ENCODE data around the gene TTC39B. TPM values are rescaled to one million over a fixed set of nuclear protein-coding genes. Genes with fewer than 3 reads are reported as not detected.
"Not testable (repeated sequence)": the region's sequence is repeated elsewhere in the genome, so short reads cannot be mapped to it uniquely, and the experiment has no call there.

TTC39B gene
- total RNA-seq, 1 donor from 2014 or later, result 4.1 TPM

- Mint-ChIP-seq H3K4me3 (no peak overlapping the region), H3K9me3 (peaks cover 23% of the 10 kb centered on the region), H3K36me3 (peaks cover 2% of the 10 kb centered on the region), H3K27ac (no peak overlapping the region), H3K27me3 (ENCODE audit: insufficient read depth, low read depth) (peaks cover 2% of the 10 kb centered on the region), H3K4me1 (no peaks in the 10 kb centered on the region)
- TF ChIP-seq EZH2phosphoT487 (IDR thresholded peaks at IDR 0.05) (no peak), EZH2 (IDR thresholded peaks at IDR 0.05) (no peak)
- TF ChIP-seq, protein P1, sequence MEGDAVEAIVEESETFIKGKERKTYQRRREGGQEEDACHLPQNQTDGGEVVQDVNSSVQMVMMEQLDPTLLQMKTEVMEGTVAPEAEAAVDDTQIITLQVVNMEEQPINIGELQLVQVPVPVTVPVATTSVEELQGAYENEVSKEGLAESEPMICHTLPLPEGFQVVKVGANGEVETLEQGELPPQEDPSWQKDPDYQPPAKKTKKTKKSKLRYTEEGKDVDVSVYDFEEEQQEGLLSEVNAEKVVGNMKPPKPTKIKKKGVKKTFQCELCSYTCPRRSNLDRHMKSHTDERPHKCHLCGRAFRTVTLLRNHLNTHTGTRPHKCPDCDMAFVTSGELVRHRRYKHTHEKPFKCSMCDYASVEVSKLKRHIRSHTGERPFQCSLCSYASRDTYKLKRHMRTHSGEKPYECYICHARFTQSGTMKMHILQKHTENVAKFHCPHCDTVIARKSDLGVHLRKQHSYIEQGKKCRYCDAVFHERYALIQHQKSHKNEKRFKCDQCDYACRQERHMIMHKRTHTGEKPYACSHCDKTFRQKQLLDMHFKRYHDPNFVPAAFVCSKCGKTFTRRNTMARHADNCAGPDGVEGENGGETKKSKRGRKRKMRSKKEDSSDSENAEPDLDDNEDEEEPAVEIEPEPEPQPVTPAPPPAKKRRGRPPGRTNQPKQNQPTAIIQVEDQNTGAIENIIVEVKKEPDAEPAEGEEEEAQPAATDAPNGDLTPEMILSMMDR (IDR thresholded peaks at IDR 0.05), result no peak
- Histone ChIP-seq H3K36me3 (no peaks in the 10 kb centered on the region), H3K9ac (no peak overlapping the region), H3K4me1 (no peaks in the 10 kb centered on the region), H3F3A (ENCODE audit: low read depth) (no peaks in the 10 kb centered on the region), H3K4me2 (no peak overlapping the region), H3K4me3 (no peak overlapping the region), H2AFZ (replicated peaks) (no peak overlapping the region), H3K79me2 (ENCODE audit: low read depth) (no peaks in the 10 kb centered on the region), H3K27me3 (no peaks in the 10 kb centered on the region), H3K9me3 (ENCODE audit: low read depth) (no peaks in the 10 kb centered on the region), H4K20me1 (ENCODE audit: low read depth) (no peaks in the 10 kb centered on the region), H3K27ac (no peak overlapping the region)
- DNase-seq (ENCODE audit: low spot score), result no peak
These were observed 68.4 kb downstream of the TTC39B start for GRCh38 chr9:15238646-15239045.

GRCh38 chr9:15235658-15236057, 71.4 kb downstream of the TTC39B start:
- no peaks in the 10 kb centered on the region for H3K79me2 ChIP-seq (ENCODE audit: low read depth)
- no peak for DNase-seq (ENCODE audit: low spot score)
- peaks cover 6% of the 10 kb centered on the region for H3K36me3 Mint-ChIP-seq
- peaks cover 37% of the 10 kb centered on the region for H3K9me3 Mint-ChIP-seq
- H3K9ac ChIP-seq, result no peak overlapping the region
- no peak overlapping the region for H3K4me3 Mint-ChIP-seq
- no peak overlapping the region for H3K27ac Mint-ChIP-seq
- no peaks in the 10 kb centered on the region for H3K27me3 ChIP-seq
- TF ChIP-seq, protein P1 (IDR thresholded peaks at IDR 0.05), result no peak
- TF ChIP-seq EZH2phosphoT487 (IDR thresholded peaks at IDR 0.05) (no peak), EZH2 (IDR thresholded peaks at IDR 0.05) (no peak)
- no peaks in the 10 kb centered on the region for H3K4me1 ChIP-seq
- no peak overlapping the region for H3K4me3 ChIP-seq
- no peaks in the 10 kb centered on the region for H3K4me1 Mint-ChIP-seq
- no peaks in the 10 kb centered on the region for H4K20me1 ChIP-seq (ENCODE audit: low read depth)
- no peak overlapping the region for H3K27ac ChIP-seq
- H3K27me3 Mint-ChIP-seq (ENCODE audit: insufficient read depth, low read depth), result no peaks in the 10 kb centered on the region
- H3F3A ChIP-seq (ENCODE audit: low read depth), result no peaks in the 10 kb centered on the region
- no peak overlapping the region for H2AFZ ChIP-seq (replicated peaks)
- H3K9me3 ChIP-seq (ENCODE audit: low read depth), result no peaks in the 10 kb centered on the region
- H3K4me2 ChIP-seq, result no peak overlapping the region
- no peaks in the 10 kb centered on the region for H3K36me3 ChIP-seq

- peaks cover 37% of the 10 kb centered on the region for H3K9me3 Mint-ChIP-seq
- H3K79me2 ChIP-seq (ENCODE audit: low read depth); H3K4me1 ChIP-seq; H3K4me1 Mint-ChIP-seq; DNase-seq (ENCODE audit: low spot score); H3K9ac ChIP-seq; H3K9me3 ChIP-seq (ENCODE audit: low read depth); H3K27me3 Mint-ChIP-seq (ENCODE audit: insufficient read depth, low read depth); H3F3A ChIP-seq (ENCODE audit: low read depth); H3K36me3 Mint-ChIP-seq; H2AFZ ChIP-seq (replicated peaks); H3K36me3 ChIP-seq; H3K4me3 ChIP-seq; H3K27ac ChIP-seq; H3K27ac Mint-ChIP-seq; H4K20me1 ChIP-seq (ENCODE audit: low read depth); H3K27me3 ChIP-seq; H3K4me2 ChIP-seq; H3K4me3 Mint-ChIP-seq: not testable (repeated sequence)
These were observed 73.0 kb downstream of the TTC39B start for GRCh38 chr9:15233941-15234490.

DNA sequence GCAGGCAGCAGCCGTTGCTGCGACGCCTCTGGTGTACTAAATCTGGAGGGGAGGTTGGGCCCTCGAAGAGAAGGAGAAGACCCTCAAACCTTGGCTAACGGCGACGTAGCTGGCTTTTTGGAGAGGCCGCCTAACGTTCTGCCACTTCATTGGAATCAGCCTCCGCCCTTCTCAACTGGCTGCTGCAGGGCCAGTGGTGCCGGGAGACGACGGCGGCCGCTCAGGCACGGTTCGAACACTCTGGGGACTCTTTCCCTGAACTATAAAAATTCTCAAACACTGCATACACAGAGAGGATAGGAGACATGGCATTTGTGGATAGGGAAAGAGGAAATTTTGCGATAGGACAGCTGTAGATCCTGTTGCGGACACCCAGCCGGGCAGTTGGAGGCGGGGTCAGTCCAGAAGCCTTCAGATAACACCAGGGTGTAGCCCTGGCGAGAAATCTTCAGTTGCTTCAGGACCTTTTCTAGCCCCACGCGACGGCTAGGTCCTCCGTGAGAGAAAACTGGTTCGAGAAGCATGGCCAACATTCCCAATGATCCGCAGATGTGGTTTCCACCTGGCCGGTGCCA, 74.2 kb downstream of the TTC39B start:
- not testable (repeated sequence) for H3K4me2 ChIP-seq; H3K27ac Mint-ChIP-seq; H3K36me3 ChIP-seq; H3K4me3 Mint-ChIP-seq; H3K27me3 Mint-ChIP-seq (ENCODE audit: insufficient read depth, low read depth); H2AFZ ChIP-seq (replicated peaks); H3K9ac ChIP-seq; H3K27me3 ChIP-seq; H3F3A ChIP-seq (ENCODE audit: low read depth); H3K9me3 ChIP-seq (ENCODE audit: low read depth); H3K4me3 ChIP-seq; H3K4me1 ChIP-seq; H3K79me2 ChIP-seq (ENCODE audit: low read depth); H3K4me1 Mint-ChIP-seq; H3K27ac ChIP-seq; H4K20me1 ChIP-seq (ENCODE audit: low read depth); H3K36me3 Mint-ChIP-seq
- peak; percentile 22 for DNase-seq (ENCODE audit: low spot score)
- H3K9me3 Mint-ChIP-seq, result peaks cover 30% of the 10 kb centered on the region

All from neural progenitor cell (in vitro differentiated cells).